ENCODE measurements around the gene EXD2.

Gene EXD2

GRCh38 chr14:69247676-69248440 lies 56.6 kb downstream of the EXD2 start:
- in situ Hi-C loops (cut with HindIII; ENCODE audit: low sequenced_read_pairs): loop anchor here (5.0 to 10.0 kb wide), 3 partner anchors 59 to 194 kb away; no protein-coding TSS in a partner anchor

GRCh38 chr14:69249603-69250002 lies 58.3 kb downstream of the EXD2 start:
- in situ Hi-C loops (cut with HindIII; ENCODE audit: low sequenced_read_pairs): loop anchor here (5.0 to 10.0 kb wide), 3 partner anchors 58 to 193 kb away; no protein-coding TSS in a partner anchor

DNA sequence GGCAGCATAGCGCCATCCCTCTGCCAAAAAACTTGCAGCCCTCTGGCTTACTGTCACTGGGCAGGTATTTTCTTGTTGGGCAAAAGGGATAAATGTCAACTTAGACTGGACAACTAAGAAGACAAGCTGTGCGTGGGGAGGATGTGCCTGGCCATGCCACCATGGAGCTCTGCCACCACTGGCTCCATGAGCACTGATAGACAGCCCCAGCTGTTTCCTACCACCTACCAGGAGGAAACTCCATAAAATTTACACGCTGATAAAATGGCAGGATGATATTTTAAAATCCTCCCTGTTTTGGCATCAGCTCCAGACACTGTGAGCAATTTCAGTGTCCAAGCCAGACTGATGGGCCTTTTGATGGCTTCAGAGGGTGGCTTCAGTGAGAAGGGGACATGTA lies 61.6 kb downstream of the EXD2 start:
- in situ Hi-C loops (cut with HindIII; ENCODE audit: low sequenced_read_pairs): no loop called here

DNA sequence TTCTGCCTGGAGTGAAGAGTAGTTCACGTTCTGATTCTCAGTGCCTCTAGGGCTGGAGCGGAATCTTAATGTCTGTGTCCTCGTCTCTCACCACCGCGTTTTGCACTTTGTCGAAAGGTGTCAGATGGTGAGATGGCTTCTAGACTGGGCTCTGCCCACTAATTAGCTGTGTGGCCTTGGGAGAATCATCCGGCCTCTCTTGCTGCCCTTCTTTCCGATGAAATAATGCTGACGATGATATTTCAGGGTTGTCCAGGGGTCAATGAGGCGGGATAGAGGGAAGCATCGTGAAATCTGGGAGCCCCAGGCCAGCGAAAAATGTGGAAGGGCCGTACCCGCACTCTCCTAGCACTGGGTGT lies 67.8 kb downstream of the EXD2 start:
- in situ Hi-C loops (cut with HindIII; ENCODE audit: low sequenced_read_pairs): no loop called here

- in situ Hi-C loops (cut with HindIII; ENCODE audit: low sequenced_read_pairs): no loop called here
Observed at GRCh38 chr14:69259527-69260189, 68.4 kb downstream of the EXD2 start, which contains the start of gene GALNT16. Gene GALNT16, plus strand, starts transcription at chr14:69260158. Its CDS starts 133 bp downstream, at chr14:69260291.

DNA sequence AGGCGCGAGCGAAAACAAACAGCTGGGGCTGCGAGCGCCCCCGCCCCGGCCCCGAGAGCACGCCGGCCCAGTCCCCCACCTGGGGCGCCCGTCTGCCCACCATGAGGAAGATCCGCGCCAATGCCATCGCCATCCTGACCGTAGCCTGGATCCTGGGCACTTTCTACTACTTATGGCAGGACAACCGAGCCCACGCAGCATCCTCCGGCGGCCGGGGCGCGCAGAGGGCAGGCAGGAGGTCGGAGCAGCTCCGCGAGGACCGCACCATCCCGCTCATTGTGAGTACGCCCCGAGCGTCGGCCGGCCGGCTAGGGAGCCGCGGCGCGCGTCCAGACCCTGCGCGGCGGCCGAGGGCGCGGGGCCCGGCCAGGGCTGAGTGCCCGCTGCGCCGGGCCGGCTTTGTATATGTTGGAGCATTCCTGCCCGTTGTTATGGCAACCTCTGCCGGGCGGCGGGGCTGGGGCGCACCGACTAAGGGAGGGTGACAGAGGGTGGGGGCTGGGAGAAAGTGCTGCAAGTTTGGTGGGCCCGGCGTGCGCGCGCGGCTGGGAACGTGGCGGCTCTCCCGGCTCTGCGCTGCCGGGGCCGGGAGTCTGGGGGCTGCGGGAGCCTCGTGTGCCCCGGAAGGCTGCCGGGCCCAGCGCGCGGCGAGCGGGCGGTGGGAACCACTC lies 69.0 kb downstream of the EXD2 start:
- in situ Hi-C loops (cut with HindIII; ENCODE audit: low sequenced_read_pairs): no loop called here

DNA sequence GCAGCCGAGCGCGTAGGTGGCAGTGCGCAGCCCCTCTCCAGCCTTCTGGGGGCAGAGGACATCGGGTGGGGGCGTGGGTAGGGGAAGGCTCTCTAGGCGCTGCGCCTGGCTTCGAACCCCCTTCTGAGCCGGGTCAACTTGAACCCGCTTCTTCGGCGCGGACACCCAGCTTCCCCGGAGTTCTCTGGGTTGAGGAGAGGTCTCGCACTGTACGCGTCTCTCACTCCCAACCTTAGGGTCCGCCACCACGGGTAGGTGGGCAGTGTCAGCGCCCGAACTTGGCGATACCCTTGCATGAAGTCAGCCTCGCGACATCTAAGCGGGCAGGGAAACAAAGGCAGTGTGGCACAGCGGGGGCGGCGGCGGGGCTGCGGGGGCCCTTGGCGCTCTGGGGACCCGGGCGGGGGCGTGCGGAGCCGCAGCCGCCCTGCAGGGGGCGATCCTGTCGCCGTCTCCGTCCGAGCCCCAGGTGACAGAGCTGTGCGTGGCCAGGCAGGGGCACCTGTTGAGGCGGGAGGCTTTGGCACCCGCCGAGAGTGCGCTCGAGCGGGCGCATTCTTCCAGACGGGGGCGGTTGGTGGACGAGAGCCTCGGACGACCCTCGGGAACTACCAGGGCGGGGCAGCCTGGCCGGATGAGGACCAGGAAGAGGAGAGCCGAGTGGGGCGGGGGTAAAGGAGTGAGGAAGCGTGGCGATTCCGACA lies 69.7 kb downstream of the EXD2 start:
- in situ Hi-C loops (cut with HindIII; ENCODE audit: low sequenced_read_pairs): no loop called here

GRCh38 chr14:69261761-69262331 lies 70.5 kb downstream of the EXD2 start:
- in situ Hi-C loops (cut with HindIII; ENCODE audit: low sequenced_read_pairs): no loop called here

DNA sequence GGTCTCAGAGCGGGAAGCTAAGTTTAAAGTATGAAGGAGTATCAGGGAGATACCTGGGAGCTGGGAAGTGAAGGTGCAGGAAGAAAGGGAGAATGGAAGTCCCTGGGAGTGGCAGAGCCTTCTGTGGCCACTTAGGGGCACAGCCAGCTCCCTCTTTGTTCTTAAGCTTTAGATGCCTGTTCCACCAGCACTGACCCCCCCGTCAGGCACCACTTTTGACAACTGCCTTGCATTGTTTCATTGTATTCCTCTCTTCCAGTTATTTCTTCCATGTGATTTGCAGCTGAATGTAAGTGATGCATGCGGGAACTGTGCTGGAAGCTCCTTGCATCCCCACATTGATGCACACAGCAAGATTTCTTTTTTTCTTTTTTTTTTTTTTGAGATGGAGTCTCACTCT lies 71.2 kb downstream of the EXD2 start:
- in situ Hi-C loops (cut with HindIII; ENCODE audit: low sequenced_read_pairs): no loop called here

DNA sequence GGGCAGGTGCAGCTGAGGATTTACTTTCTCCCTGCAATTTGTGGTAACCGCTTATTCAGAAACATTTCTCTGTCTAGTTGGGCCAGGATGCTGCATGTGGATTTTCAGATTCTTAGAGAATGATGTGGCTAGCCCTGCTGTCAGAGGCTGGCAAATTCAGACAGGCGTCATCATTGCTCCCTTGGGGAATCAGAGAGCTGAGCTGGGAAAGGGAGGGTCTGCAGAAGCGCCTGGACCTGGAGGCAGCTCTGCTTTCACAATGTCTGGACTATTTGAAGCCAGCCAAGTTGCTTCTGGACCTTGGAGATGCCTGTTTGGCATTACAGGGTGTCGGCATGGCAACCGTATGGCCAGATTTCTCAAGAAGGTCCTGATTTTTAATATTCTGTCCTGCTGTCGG lies 72.1 kb downstream of the EXD2 start:
- in situ Hi-C loops (cut with HindIII; ENCODE audit: low sequenced_read_pairs): no loop called here

- in situ Hi-C loops (cut with HindIII; ENCODE audit: low sequenced_read_pairs): no loop called here
Observed at GRCh38 chr14:69263771-69264170, 72.5 kb downstream of the EXD2 start.

GRCh38 chr14:69266572-69267345 lies 75.5 kb downstream of the EXD2 start:
- in situ Hi-C loops (cut with HindIII; ENCODE audit: low sequenced_read_pairs): loop anchor here (5.0 kb wide), 1 partner anchor 86 kb away; no protein-coding TSS in a partner anchor

- in situ Hi-C loops (cut with HindIII; ENCODE audit: low sequenced_read_pairs): loop anchor here (5.0 kb wide), 1 partner anchor 85 kb away; no protein-coding TSS in a partner anchor
Observed at GRCh38 chr14:69267492-69267891, 76.2 kb downstream of the EXD2 start.

GRCh38 chr14:69268223-69268622 lies 76.9 kb downstream of the EXD2 start:
- in situ Hi-C loops (cut with HindIII; ENCODE audit: low sequenced_read_pairs): loop anchor here (5.0 kb wide), 1 partner anchor 84 kb away; no protein-coding TSS in a partner anchor

DNA sequence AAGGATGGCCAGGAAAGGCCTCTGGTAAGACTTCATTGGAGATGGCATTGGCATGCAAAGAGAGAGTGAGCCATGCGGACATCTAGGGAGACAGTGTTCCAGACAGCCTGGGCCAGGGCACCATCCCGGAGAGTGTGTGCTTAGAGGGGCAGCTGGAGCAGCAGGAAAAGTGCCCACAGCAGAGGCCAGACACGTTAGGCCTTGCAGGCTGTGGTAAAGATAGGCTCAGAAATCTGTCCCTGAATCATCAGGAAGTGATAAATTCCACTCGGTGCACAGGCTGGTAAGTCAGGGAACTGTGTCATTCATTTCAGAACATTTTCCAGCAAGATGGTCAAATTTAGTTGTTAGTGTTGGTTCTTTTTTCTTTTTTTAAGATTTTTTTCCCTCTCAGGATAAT lies 77.5 kb downstream of the EXD2 start:
- in situ Hi-C loops (cut with HindIII; ENCODE audit: low sequenced_read_pairs): loop anchor here (5.0 kb wide), 1 partner anchor 84 kb away; no protein-coding TSS in a partner anchor

- in situ Hi-C loops (cut with HindIII; ENCODE audit: low sequenced_read_pairs): loop anchor here (5.0 kb wide), 1 partner anchor 83 kb away; no protein-coding TSS in a partner anchor
Observed at GRCh38 chr14:69269381-69269780, 78.1 kb downstream of the EXD2 start.

- in situ Hi-C loops (cut with HindIII; ENCODE audit: low sequenced_read_pairs): no loop called here
Observed at GRCh38 chr14:69270097-69270496, 78.8 kb downstream of the EXD2 start.

- in situ Hi-C loops (cut with HindIII; ENCODE audit: low sequenced_read_pairs): no loop called here
Observed at GRCh38 chr14:69270795-69271708, 79.8 kb downstream of the EXD2 start.

- in situ Hi-C loops (cut with HindIII; ENCODE audit: low sequenced_read_pairs): no loop called here
Observed at GRCh38 chr14:69274321-69274720, 83.0 kb downstream of the EXD2 start.
